SU-DHL-6 (cell line): ENCODE results near the gene NANOS2.

Experiments
- H2AFZ ChIP-seq: fragments of 200-600 bp; sonication (generic); 2 replicates; pipeline ENCODE4 v1.6.1; 2014; ENCODE audit warnings: low read depth, mild to moderate bottlenecking, moderate library complexity, mixed read lengths, antibody characterized with exemption, low read length; ENCODE audit not compliant: severe bottlenecking
- H3F3A ChIP-seq: fragments of 200-600 bp; shearing (Covaris generic); 2 replicates; pipeline ENCODE4 v1.6.0; 2016; ENCODE audit warnings: antibody characterized with exemption, mild to moderate bottlenecking; ENCODE audit not compliant: insufficient read depth
- H3K27ac ChIP-seq: fragments of 200-600 bp; sonication (generic); 2 replicates; pipeline ENCODE4 v1.5.1; 2016; ENCODE audit warnings: low read depth, mild to moderate bottlenecking, low read length, moderate library complexity, mixed read lengths
- H3K27me3 ChIP-seq: fragments of 200-600 bp; sonication (generic), shearing (Covaris generic); 2 replicates; pipeline ENCODE4 v1.6.0; 2014; ENCODE audit warnings: mild to moderate bottlenecking, low read length
- H3K36me3 ChIP-seq: fragments of 200-600 bp; sonication (generic); 2 replicates; pipeline ENCODE4 v1.6.1; 2014; ENCODE audit warnings: mild to moderate bottlenecking, low read length, mixed read lengths
- H3K4me2 ChIP-seq: fragments of 300-600, 200-600 bp; shearing (Covaris generic), sonication (generic); 2 replicates; pipeline ENCODE4 v1.6.0; 2014; ENCODE audit warnings: low read length, low read depth, mild to moderate bottlenecking; ENCODE audit not compliant: poor library complexity, severe bottlenecking
- H3K4me3 ChIP-seq: fragments of 200-600 bp; sonication (generic); 2 replicates; pipeline ENCODE4 v1.5.1; 2014; ENCODE audit warnings: antibody characterized with exemption, low read length, mild to moderate bottlenecking, mixed read lengths; ENCODE audit not compliant: insufficient read depth, poor library complexity, severe bottlenecking
- H3K79me2 ChIP-seq: fragments of 200-600 bp; sonication (generic); 2 replicates; pipeline ENCODE4 v1.6.1; 2014; ENCODE audit warnings: mild to moderate bottlenecking, low read length, moderate library complexity; ENCODE audit not compliant: insufficient read depth
- H3K9ac ChIP-seq: fragments of 200-600 bp; sonication (generic); 2 replicates; pipeline ENCODE4 v1.7.0; 2014; ENCODE audit warnings: mild to moderate bottlenecking, low read length
- H3K9me2 ChIP-seq: fragments of 200-600 bp; sonication (generic); replicated peaks from 2 replicates; pipeline ENCODE4 v1.6.1; 2014; ENCODE audit warnings: low read length; ENCODE audit not compliant: insufficient read depth
- H3K9me3 ChIP-seq: fragments of 200-600 bp; sonication (generic); 2 replicates; pipeline ENCODE4 v1.6.1; 2014; ENCODE audit warnings: low read length, mixed read lengths; ENCODE audit not compliant: insufficient read depth
- H4K20me1 ChIP-seq: fragments of 200-600 bp; sonication (generic); 2 replicates; pipeline ENCODE4 v1.6.1; 2014; ENCODE audit warnings: low read depth, mild to moderate bottlenecking, antibody characterized with exemption, low read length, moderate library complexity, mixed read lengths
- EZH2phosphoT487 ChIP-seq: fragments of 200-600 bp; sonication (generic), shearing (Covaris generic); conservative IDR thresholded peaks from 2 replicates; pipeline ENCODE4 v1.6.1; 2018; ENCODE audit warnings: mild to moderate bottlenecking, antibody characterized with exemption, low read length, moderate library complexity, mixed read lengths
- TF ChIP-seq, protein P1 (sequence below): fragments of 200-600 bp; sonication (generic); IDR thresholded peaks from one replicate; pipeline ENCODE4 v1.5.1; 2017; ENCODE audit warnings: antibody characterized with exemption, mild to moderate bottlenecking, low read length, moderate library complexity; ENCODE audit not compliant: insufficient read depth, poor library complexity, severe bottlenecking

Gene NANOS2

DNA sequence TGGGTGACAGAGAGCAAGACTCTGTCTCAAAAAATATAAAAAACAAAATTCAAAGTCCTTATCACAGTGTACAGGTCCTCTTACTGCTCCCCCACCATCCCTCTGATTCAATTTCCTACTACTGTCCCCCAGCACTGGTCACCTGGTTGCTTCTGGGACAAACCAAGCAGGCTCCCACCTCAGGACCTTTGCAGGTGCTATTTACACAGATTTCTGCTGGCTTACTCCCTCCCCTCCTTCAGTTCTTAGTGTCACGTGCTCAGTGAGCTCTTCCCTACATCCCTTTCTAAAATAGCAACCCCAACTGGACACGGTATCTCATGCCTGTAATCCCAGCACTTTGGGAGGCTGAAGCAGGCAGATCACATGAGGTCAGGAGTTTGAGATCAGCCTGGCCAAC lies 34.6 kb downstream of the NANOS2 start:
- no peaks in the 10 kb centered on the region for H3K9me3 ChIP-seq
- no peaks in the 10 kb centered on the region for H3K27me3 ChIP-seq
- no peak overlapping the region for H3K9ac ChIP-seq
- H3K4me3 ChIP-seq: no peak overlapping the region
- H3K36me3 ChIP-seq: no peaks in the 10 kb centered on the region
- no peaks in the 10 kb centered on the region for H4K20me1 ChIP-seq
- TF ChIP-seq, protein P1, sequence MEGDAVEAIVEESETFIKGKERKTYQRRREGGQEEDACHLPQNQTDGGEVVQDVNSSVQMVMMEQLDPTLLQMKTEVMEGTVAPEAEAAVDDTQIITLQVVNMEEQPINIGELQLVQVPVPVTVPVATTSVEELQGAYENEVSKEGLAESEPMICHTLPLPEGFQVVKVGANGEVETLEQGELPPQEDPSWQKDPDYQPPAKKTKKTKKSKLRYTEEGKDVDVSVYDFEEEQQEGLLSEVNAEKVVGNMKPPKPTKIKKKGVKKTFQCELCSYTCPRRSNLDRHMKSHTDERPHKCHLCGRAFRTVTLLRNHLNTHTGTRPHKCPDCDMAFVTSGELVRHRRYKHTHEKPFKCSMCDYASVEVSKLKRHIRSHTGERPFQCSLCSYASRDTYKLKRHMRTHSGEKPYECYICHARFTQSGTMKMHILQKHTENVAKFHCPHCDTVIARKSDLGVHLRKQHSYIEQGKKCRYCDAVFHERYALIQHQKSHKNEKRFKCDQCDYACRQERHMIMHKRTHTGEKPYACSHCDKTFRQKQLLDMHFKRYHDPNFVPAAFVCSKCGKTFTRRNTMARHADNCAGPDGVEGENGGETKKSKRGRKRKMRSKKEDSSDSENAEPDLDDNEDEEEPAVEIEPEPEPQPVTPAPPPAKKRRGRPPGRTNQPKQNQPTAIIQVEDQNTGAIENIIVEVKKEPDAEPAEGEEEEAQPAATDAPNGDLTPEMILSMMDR: no peak
- TF ChIP-seq EZH2phosphoT487: no peak
- no peak overlapping the region for H3K27ac ChIP-seq
- H3K9me2 ChIP-seq: no peaks in the 10 kb centered on the region
- H2AFZ ChIP-seq: no peak overlapping the region
- peaks cover 7% of the 10 kb centered on the region; the same call in 1 of the 2 replicates for H3K79me2 ChIP-seq
- no peak overlapping the region for H3K4me2 ChIP-seq
- H3F3A ChIP-seq: no peaks in the 10 kb centered on the region

DNA sequence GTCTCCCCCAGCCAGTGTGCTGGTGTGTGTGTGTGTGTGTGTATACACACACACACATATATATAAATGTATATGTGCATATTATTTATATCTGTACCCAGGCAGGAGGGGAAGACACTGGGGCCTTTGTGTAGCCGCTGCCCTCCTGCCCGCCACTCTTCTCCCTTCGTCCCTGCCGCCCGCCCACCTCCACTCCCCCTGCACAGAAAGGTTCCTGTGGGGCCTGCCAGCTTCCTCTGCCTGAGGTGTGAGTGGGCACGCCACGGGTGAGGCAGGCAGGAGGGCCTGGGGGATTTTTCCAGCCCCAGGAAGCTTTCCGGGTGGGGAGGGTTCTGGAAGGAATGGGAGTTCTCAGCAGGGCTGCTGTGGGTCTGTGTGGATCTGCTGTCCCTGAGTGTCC lies 35.5 kb downstream of the NANOS2 start:
- Histone ChIP-seq H3K4me2 (no peak overlapping the region), H4K20me1 (no peaks in the 10 kb centered on the region), H3K9me2 (no peaks in the 10 kb centered on the region), H3K27me3 (no peaks in the 10 kb centered on the region), H3K79me2 (no peaks in the 10 kb centered on the region), H3K4me3 (no peak overlapping the region), H2AFZ (no peak overlapping the region), H3K27ac (no peak overlapping the region), H3F3A (no peaks in the 10 kb centered on the region), H3K9me3 (no peaks in the 10 kb centered on the region), H3K36me3 (no peaks in the 10 kb centered on the region), H3K9ac (no peak overlapping the region)
- no peak for TF ChIP-seq EZH2phosphoT487
- TF ChIP-seq, protein P1: no peak

DNA sequence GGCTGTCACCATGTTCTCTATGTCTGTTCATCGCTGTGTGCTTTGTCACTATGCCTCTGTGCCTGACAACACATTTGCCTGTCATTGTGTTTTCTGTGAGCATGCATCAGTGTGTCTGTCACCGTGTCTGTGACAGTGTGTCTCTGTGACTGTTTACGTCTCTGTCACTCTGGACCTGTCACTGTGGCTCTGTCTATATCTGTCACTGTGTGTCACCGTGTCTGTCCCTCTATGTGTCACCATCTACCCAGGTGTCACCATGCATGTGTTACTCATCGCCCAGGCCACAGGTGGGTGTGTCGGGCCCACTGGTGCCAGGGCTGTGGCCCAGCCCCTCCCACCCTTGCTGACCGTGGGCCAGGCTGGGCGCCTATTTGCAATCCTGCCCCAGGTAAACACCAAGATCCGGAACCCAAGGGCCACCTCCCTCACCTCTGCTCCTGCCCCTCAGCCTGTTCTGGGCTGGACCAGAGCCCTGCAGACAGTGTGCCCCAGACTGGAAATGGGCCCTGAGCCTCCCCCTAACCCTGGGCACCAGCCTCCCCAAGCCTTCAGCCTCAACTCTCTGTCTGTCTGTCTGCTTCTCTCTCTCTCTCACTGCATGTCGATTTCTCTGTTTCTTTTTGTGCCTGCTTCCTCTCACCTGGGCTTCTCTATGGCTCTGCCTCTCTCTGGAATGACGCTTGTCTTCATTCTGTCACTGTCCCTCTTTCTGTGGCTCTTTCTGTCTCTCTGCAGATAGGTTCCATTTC lies 36.4 kb downstream of the NANOS2 start:
- Histone ChIP-seq H2AFZ (no peak overlapping the region), H3F3A (no peaks in the 10 kb centered on the region), H3K9me3 (no peaks in the 10 kb centered on the region), H3K27me3 (no peaks in the 10 kb centered on the region), H4K20me1 (no peaks in the 10 kb centered on the region), H3K36me3 (no peaks in the 10 kb centered on the region), H3K4me3 (no peak overlapping the region), H3K79me2 (no peaks in the 10 kb centered on the region), H3K4me2 (no peak overlapping the region), H3K9ac (no peak overlapping the region), H3K27ac (no peak overlapping the region), H3K9me2 (no peaks in the 10 kb centered on the region)
- TF ChIP-seq EZH2phosphoT487: no peak
- TF ChIP-seq, protein P1: no peak
